IPS-NIHi7 (cell line): Measurements from ENCODE around the gene COL18A1.
"Not testable (repeated sequence)": the region's sequence is repeated elsewhere in the genome, so short reads cannot be mapped to it uniquely, and the experiment has no call there.

ENCODE experiments used
- DNase-seq: peaks from one replicate; pipeline ENCODE4 v3.0.0; 2012; ENCODE audit warnings: mixed read lengths; ENCODE audit errors: extremely low spot score

COL18A1 gene

GRCh38 chr21:45517249-45518065 lies 112.5 kb downstream of the COL18A1 start:
- DNase-seq, result no peak

GRCh38 chr21:45518742-45519141 lies 113.8 kb downstream of the COL18A1 start:
- no peak for DNase-seq

- no peak for DNase-seq
These were observed 114.2 kb downstream of the COL18A1 start for GRCh38 chr21:45519182-45519581.

- DNase-seq, result no peak
These were observed 116.3 kb downstream of the COL18A1 start for GRCh38 chr21:45521241-45521640.

GRCh38 chr21:45522381-45522780 lies 117.4 kb downstream of the COL18A1 start:
- DNase-seq, result no peak

- DNase-seq, result no peak
These were observed 118.0 kb downstream of the COL18A1 start for GRCh38 chr21:45522986-45523385.

- no peak for DNase-seq
These were observed 118.6 kb downstream of the COL18A1 start for GRCh38 chr21:45523411-45524101.

- DNase-seq, result no peak
These were observed 119.8 kb downstream of the COL18A1 start for GRCh38 chr21:45524756-45525152.

- DNase-seq, result no peak
These were observed 120.4 kb downstream of the COL18A1 start for GRCh38 chr21:45525153-45525909.

GRCh38 chr21:45525910-45526306 lies 120.9 kb downstream of the COL18A1 start:
- no peak for DNase-seq

- not testable (repeated sequence) for DNase-seq
These were observed 122.4 kb downstream of the COL18A1 start for GRCh38 chr21:45527151-45527999.

- no peak for DNase-seq
These were observed 123.2 kb downstream of the COL18A1 start for GRCh38 chr21:45528028-45528705.

- DNase-seq, result no peak
These were observed 124.2 kb downstream of the COL18A1 start for GRCh38 chr21:45528981-45529784.

GRCh38 chr21:45529785-45530422 lies 124.9 kb downstream of the COL18A1 start:
- no peak for DNase-seq

GRCh38 chr21:45530423-45531113 lies 125.6 kb downstream of the COL18A1 start:
- no peak for DNase-seq

- not testable (repeated sequence) for DNase-seq
These were observed 126.1 kb downstream of the COL18A1 start for GRCh38 chr21:45531114-45531392.

- DNase-seq, result no peak
These were observed 126.6 kb downstream of the COL18A1 start for GRCh38 chr21:45531393-45532215.

- no peak for DNase-seq
These were observed 127.9 kb downstream of the COL18A1 start for GRCh38 chr21:45532826-45533360.
